Rectal smooth muscle tissue (tissue), 1 donor: ENCODE measurements around the gene MYO3B.

Experiments
- H3K27ac ChIP-seq: one replicate; pipeline ENCODE4 v1.7.0; 2013; ENCODE audit warnings: low read depth, low read length, inconsistent platforms
- H3K27me3 ChIP-seq: one replicate; pipeline ENCODE4 v1.7.0; 2013; ENCODE audit warnings: low read length; ENCODE audit not compliant: control insufficient read depth, insufficient read depth
- H3K36me3 ChIP-seq: one replicate; pipeline ENCODE4 v1.7.0; 2013; ENCODE audit warnings: low read length; ENCODE audit not compliant: control insufficient read depth, insufficient read depth
- H3K4me1 ChIP-seq: one replicate; pipeline ENCODE4 v1.7.0; 2013; ENCODE audit warnings: low read length; ENCODE audit not compliant: control insufficient read depth, insufficient read depth
- H3K4me3 ChIP-seq: one replicate; pipeline ENCODE4 v1.7.0; 2013; ENCODE audit warnings: low read length
- H3K9ac ChIP-seq: one replicate; pipeline ENCODE4 v1.7.0; 2013; ENCODE audit warnings: low read length

MYO3B gene

DNA sequence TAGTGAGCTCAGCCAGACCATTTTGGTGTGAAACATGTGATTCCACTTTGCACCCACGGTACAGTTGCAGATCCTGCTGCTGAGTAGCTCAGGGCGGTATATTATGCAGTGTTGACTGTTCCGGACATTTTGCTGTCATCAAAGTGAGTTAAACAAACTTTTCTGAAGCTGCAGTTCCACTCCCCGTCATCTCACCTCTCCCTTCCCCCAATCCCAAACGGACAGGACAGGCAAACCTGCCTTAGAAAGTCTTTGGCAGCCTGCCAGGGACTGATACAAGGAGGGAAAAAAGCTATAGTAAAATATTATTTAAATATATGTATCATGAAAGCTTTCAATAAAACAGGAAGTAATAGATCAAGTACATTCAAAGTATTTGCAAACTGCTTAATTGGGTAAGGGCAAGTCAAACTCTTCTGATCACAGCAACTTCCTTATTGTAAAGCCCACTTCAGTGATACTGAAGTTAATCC is 501.7 kb downstream of the MYO3B start:
- H3K27ac ChIP-seq = no peak overlapping the region
- H3K4me1 ChIP-seq = peaks cover 3% of the 10 kb centered on the region
- no peak overlapping the region for H3K9ac ChIP-seq
- no peaks in the 10 kb centered on the region for H3K27me3 ChIP-seq
- H3K36me3 ChIP-seq = no peaks in the 10 kb centered on the region
- no peak overlapping the region for H3K4me3 ChIP-seq

DNA sequence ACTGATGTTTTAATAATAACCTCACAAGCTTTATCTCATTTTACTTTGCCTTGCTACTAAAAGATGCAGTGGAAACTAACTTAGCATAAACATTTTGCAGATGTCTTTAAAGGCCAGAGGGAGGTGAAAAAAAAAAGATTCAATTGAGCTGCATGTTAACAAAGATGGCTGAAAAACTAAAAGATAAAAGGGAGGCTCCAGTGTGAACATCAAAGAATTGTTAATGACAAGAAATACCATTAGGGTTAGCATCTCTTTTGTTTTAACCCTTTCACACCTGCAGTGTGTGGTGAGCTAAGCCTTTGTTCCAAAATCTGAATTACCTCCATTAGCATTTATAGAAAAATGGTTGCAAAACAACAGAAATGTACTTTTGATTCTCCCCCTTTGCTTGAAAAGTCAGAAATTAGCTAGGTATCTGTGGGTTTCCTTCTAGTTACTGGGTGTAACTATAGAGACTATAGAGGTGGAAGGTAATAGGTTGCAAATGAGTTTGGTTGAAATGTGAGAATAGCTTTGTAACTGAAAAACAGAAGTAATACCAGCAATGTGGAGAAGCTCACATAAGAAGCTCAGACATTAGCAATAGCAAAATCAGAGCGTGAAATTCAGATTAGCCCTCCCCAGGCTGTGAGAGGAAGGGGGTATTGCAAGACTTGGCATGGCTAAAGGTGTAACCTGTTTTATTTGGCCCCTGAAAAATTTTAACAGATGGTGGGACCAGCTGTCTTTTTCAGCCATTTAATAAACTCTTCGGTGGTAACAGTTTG is 502.4 kb downstream of the MYO3B start:
- Histone ChIP-seq H3K4me3 (no peak overlapping the region), H3K4me1 (peaks cover 3% of the 10 kb centered on the region), H3K9ac (no peak overlapping the region), H3K27me3 (no peaks in the 10 kb centered on the region), H3K27ac (no peak overlapping the region), H3K36me3 (no peaks in the 10 kb centered on the region)

DNA sequence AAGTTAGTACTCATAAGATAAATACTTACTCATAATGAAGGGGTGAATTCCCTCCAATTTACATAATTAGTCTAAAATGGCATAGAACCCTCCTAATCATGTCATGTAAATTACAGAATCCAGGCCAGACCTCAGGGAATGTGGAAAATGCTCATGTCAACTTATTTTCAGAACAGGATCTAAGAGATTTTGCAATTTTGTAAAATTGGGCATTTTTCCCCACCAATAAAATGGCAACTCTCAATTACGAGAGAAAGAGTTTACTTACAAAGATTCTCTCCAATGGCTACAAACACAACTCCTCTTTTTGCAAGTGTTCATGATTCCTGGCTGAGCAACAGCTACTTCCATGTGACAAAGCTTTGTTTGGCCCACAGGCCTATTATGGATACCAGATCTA is 503.4 kb downstream of the MYO3B start:
- Histone ChIP-seq H3K9ac (no peak overlapping the region), H3K4me3 (no peak overlapping the region), H3K27me3 (no peaks in the 10 kb centered on the region), H3K27ac (no peak overlapping the region), H3K36me3 (no peaks in the 10 kb centered on the region), H3K4me1 (peaks cover 3% of the 10 kb centered on the region)

DNA sequence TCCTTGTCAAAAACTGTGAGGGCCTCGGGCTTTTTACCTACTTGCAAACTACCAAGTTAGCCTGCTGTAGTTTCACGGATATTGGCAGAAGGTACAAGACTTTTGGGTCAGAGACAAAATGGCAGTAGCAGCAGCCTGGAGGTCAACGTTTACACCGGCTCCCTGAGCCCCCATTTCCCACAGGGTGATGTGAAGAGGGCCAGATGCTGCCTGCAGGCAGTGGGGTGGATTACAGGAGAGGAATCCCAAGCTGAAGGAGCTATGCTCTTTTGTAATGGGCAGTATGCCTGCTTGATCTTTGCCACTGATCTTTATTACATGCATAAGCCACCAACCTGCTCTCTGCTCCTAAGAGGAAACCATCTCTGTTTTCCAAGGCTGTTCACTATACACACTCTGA is 507.6 kb downstream of the MYO3B start:
- Histone ChIP-seq H3K27me3 (no peaks in the 10 kb centered on the region), H3K4me3 (no peak overlapping the region), H3K27ac (no peak overlapping the region), H3K9ac (no peak overlapping the region), H3K36me3 (no peaks in the 10 kb centered on the region), H3K4me1 (peaks cover under 1% of the 10 kb centered on the region)

DNA sequence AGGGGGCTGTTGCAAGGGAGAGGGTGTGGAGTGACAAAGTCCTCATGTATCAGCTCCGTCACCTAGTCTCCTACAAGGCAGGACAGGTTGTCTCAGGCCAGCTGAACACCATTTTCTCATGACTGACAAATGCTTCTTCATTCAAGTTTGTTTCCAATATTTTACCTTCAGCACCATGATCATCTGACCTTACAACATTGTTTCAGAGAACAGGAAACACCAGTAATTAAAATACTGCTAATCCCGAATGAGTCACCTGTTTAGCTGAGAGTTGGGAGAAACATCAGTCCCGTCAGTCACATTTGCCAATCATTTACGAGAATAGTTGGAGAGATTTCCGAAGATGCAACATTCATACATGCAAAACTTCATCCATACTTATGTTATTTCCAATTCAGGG is 511.5 kb downstream of the MYO3B start:
- Histone ChIP-seq H3K9ac (no peak overlapping the region), H3K27me3 (no peaks in the 10 kb centered on the region), H3K27ac (no peak overlapping the region), H3K4me3 (no peak overlapping the region), H3K36me3 (no peaks in the 10 kb centered on the region), H3K4me1 (no peaks in the 10 kb centered on the region)

DNA sequence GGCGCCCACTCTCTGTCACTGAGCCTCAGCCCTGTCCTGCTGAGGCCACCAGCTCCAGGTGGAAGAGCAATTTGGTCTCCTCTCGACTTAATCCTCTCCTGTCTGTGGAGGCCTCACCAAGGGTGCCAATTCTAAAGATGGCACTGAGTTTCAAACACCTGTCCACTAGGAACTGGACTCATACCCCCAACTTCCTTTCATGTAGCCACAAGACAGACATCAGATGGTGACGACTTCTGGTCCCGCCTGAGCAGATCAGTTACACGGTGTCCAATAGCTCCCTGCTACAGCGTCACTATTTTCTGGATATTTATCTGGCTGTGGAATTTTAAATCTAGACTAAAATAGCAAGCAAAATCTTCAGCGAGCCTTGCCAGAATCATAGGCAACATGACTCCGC is 512.7 kb downstream of the MYO3B start:
- no peak overlapping the region for H3K4me3 ChIP-seq
- H3K4me1 ChIP-seq = no peaks in the 10 kb centered on the region
- H3K9ac ChIP-seq = no peak overlapping the region
- H3K36me3 ChIP-seq = no peaks in the 10 kb centered on the region
- no peaks in the 10 kb centered on the region for H3K27me3 ChIP-seq
- H3K27ac ChIP-seq = no peak overlapping the region

DNA sequence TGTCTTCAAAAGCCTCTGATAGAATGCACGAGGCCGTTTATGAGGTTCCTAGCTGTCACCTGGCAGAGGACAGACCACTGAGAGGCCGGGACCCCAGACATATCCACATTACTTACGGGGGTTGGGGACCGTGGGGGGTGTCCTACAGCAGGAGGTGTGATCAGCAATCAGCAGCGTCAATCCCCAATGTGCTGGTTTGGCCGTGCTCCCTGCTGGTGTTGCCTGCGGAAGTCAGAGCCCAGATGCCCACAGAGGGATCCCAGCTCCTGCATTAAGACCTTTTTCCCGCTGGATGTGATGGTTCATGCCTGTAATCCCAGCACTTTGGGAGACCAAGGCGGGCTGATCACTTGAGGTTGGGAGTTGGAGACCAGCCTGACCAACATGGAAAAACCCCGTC is 516.4 kb downstream of the MYO3B start:
- no peak overlapping the region for H3K9ac ChIP-seq
- H3K4me3 ChIP-seq = no peak overlapping the region
- H3K36me3 ChIP-seq = no peaks in the 10 kb centered on the region
- H3K27me3 ChIP-seq = no peaks in the 10 kb centered on the region
- no peaks in the 10 kb centered on the region for H3K4me1 ChIP-seq
- H3K27ac ChIP-seq = no peak overlapping the region

DNA sequence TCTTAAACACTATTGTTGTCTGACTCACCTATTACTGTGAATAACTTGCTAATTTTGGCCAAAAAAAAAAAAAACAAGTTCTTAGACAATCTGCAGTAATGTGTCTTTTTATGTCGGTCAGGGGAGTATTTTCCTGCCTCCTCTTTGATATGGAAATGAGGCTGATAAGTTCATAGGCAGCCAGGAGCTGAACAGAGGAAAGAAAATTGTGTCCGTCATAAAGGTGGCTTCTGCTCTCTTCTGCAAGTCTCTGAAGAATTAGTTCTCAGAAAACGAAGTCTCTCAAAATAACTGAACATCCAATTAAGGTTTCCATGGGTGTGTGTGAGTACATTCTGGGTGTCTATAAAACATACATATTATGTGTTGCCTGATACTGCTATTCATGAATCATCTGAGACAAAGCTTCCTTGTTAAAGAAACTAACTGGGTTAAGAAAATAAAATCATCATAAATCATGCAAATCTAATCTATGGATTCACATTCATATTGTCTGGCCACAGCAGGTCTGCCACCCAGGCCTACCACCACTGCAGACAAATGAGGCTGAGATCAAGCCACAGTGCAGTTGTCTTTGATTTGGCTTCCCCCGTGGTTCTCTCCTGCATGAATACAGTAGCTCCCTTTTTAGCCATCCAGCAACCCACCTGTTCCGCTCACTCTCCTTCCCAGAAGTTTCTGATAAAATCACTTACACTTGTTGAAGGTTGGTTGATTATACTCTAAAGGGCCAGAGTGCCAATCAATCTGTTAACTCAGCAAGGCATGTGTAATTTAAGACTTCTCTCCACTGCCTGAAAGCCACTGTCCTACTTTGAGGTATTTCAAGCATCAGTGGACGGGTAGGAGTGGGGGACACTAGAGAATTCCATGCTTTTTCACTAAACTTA is 517.8 kb downstream of the MYO3B start:
- Histone ChIP-seq H3K27me3 (no peaks in the 10 kb centered on the region), H3K4me1 (no peaks in the 10 kb centered on the region), H3K27ac (no peak overlapping the region), H3K9ac (no peak overlapping the region), H3K4me3 (no peak overlapping the region), H3K36me3 (no peaks in the 10 kb centered on the region)

DNA sequence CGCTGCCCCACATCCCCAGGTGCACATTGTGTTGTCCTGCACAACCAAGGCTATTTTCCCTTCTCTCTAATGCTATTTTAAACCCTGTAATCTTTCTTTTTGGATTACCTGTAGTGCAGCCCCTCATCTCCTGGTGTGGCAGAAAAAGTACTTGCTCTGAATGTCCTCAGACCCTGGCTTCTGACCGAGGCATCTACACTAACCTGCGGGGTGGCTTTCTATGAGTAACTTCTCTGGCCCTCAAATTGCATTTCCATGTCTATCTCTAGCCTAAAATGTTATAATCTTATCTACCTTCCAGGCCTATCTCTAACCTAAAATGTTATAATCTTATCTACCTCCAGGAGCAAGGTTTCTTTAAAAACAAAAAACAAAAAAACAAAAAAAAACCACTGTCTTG is 519.0 kb downstream of the MYO3B start:
- no peak overlapping the region for H3K27ac ChIP-seq
- no peaks in the 10 kb centered on the region for H3K36me3 ChIP-seq
- no peaks in the 10 kb centered on the region for H3K4me1 ChIP-seq
- H3K4me3 ChIP-seq = no peak overlapping the region
- H3K9ac ChIP-seq = no peak overlapping the region
- H3K27me3 ChIP-seq = no peaks in the 10 kb centered on the region

DNA sequence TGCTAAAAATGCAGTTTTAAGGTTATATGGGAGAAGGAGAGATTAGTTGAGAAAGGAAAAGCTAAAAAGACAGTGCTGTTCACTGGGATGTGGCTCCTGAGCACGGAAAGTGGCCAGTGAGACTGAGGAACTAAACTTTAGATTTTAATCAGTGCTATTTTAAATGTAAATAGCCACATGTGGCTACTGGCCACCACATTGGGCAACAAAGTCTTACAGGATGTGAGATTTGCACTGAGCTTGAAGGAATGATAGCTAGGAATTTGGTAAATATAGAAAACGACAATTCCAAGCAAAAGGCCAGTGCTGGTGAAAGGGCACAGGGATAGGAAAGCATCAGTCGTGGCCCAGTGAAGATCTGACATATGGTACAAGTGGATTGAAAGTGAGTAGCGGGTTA is 523.1 kb downstream of the MYO3B start:
- Histone ChIP-seq H3K9ac (no peak overlapping the region), H3K36me3 (no peaks in the 10 kb centered on the region), H3K4me1 (no peaks in the 10 kb centered on the region), H3K27me3 (no peaks in the 10 kb centered on the region), H3K4me3 (no peak overlapping the region), H3K27ac (no peak overlapping the region)

DNA sequence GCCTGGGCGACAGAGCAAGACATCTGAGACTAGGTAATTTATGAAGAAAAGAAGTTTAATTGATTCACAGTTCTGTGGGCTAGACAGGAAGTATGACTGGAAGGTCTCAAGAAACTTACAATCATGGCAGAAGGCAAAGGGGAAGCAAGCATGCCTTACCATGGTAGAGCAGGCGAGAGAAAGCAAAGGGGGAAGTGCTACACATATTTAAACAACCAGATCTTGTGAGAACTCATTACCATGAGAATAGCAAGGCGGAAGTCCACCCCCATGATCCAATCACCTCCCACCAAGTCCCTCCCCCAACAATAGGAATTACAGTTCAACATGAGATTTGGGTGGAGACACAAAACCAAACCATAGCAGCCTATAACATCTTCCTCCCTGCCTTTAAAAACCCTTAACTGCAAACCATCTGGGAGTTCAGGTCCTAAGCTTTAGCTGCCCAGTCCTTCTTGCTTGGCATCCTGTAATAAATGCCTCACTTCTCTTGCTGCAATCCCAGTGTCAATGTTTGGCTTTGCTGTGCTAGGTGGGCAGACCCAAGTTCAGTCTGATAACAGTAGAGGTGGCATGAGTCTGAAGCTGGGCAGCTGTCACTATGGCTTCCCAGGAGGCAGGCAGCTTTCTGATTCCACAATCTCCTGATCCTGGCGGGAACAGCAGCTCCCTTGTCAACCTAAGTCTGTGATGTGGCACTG is 526.0 kb downstream of the MYO3B start:
- H3K36me3 ChIP-seq = no peaks in the 10 kb centered on the region
- peaks cover 5% of the 10 kb centered on the region for H3K27me3 ChIP-seq
- H3K4me3 ChIP-seq = no peak overlapping the region
- no peaks in the 10 kb centered on the region for H3K4me1 ChIP-seq
- H3K9ac ChIP-seq = no peak overlapping the region
- H3K27ac ChIP-seq = no peak overlapping the region
